Umbilical cord (tissue), 2 donors: ENCODE measurements around the gene ORM1. TPM values are rescaled to one million over a fixed set of nuclear protein-coding genes. Genes with fewer than 3 reads are reported as not detected.

Experiments used
- DNase-seq: peaks from one replicate; pipeline ENCODE4 v3.0.0-alpha.2; 2015; ENCODE audit warnings: low spot score
- total RNA-seq: library from RNA; depleted of rRNA; stranded (reverse); fragments of >200 nt; gene quantifications from one replicate; pipeline ENCODE4 v1.2.3, GENCODE V29; 2014; ENCODE audit warnings: low replicate concordance; ENCODE audit not compliant: insufficient read depth

The ORM1 gene
- total RNA-seq, 1 donor from 2014 or later = not detected

GRCh38 chr9:114342755-114343440, 20.0 kb downstream of the ORM1 start:
- no peak for DNase-seq

DNA sequence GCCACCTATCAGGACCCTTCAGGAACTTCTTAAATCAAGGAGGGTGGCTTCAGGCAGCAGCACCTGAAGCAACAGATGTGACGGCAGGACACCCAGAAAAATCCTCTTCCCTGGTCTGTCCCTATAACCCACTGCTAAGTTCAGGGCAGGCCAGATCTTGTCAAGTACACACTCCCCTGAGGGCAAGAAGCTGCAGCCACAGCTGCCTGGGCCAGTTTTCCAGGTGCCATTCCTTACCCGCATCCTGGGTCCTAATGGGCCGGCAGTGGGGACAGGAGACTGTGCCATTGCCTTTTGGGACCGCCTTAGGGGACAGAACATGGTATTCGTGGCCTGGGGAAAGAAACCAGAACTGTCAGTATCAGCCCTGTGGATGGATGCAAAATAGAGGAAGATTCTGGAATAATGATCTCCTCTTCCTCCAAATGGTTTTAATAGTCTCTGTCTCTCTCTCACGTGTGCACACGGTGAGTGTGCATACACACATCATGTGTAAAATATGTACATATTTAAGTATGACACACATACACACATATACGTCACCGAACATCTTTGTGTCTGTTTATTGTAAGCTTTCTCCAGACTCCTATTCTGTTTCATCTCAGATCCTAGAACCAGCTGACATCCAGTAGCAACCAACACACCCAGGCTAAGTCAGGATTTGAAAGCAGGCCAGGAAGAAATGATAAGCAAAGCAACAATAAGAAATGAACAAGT, 20.7 kb downstream of the ORM1 start:
- peak; percentile 92 for DNase-seq

- no peak for DNase-seq
Observed at GRCh38 chr9:114344188-114344566, 21.3 kb downstream of the ORM1 start.

DNA sequence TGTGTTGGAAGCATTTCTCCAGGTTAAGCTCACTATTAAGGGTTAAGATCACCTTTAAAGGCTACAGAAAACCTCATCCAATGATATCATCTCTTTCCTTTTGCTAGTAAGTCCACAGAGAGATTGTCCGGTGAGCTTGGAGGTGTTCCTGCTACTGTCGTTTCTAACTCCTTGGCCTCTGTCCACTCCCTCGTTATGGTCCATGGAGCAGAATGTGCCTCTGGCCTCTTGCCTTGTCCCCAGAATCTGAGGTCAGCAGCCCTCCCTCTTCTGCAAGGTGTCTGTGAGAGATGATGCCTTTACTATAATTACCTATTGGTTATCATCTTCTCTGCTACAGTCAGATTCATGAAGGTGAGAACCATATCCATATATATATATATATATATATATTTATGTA, 21.8 kb downstream of the ORM1 start:
- DNase-seq = no peak

DNA sequence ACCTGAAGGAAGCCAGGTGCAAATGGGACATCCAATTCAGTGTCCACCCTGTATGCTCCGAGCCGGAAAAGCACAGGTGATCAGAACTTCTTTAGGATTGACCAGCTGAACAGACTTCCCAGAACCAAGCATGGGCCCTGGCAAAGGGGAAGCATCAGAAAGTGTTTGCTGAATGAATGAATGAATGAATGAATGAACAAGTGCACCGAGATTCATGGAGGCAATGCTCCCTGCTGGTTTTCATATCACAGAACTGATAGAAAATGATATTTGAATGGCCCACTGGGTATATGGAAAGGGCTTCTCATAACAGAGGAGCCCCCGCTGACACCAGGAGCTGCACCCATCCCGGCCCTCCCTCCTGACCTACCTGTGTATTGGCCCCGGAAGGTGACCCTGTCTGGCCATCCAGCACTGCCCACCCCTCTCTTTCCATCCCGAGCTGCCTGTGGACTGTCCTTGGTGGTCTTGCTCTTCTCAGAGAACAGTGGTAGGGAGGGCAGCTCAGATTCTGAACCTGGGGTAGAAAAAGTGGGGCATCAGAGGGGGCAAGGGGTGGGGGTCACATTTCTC, 22.7 kb downstream of the ORM1 start:
- no peak for DNase-seq

- no peak for DNase-seq
Observed at GRCh38 chr9:114346146-114346545, 23.2 kb downstream of the ORM1 start.

GRCh38 chr9:114347675-114348074, 24.8 kb downstream of the ORM1 start:
- no peak for DNase-seq

DNA sequence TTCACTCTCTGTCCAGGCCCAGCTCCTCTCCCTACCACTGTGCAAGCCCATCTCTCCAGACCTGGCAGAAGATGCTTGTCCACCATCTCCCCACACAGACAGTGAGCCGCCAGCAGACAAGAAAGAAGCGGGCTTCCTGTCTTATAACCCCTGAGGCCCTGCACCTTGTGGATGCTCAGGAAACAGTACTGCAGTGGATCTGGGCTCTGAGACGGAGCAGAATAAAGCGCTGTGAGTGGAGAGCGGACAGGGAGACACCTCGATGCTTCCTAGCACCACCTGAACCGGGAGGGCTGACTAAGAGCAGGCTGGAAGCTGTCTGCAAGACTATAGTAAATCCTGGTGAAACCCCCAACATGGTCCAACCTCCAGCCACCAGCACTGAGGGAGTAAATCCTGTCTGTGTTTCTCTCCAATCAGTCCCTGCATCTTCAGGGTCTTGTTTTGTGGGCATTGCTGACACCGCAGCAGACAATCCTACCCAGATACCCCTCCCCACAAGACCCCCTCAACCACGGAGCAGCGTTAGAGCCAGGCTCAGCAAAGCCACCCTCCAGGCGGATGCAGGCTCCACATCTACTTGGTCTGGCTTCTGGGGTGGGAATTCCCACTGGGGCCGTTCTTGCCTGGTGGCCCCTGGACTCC, 25.5 kb downstream of the ORM1 start:
- DNase-seq = no peak

- peak; percentile 97 for DNase-seq
Observed at GRCh38 chr9:114348906-114349482, 26.1 kb downstream of the ORM1 start.

- DNase-seq = no peak
Observed at GRCh38 chr9:114349713-114350480, 27.0 kb downstream of the ORM1 start.

GRCh38 chr9:114350636-114351401, 27.9 kb downstream of the ORM1 start:
- DNase-seq = no peak

GRCh38 chr9:114351932-114352331, 29.0 kb downstream of the ORM1 start:
- no peak for DNase-seq

DNA sequence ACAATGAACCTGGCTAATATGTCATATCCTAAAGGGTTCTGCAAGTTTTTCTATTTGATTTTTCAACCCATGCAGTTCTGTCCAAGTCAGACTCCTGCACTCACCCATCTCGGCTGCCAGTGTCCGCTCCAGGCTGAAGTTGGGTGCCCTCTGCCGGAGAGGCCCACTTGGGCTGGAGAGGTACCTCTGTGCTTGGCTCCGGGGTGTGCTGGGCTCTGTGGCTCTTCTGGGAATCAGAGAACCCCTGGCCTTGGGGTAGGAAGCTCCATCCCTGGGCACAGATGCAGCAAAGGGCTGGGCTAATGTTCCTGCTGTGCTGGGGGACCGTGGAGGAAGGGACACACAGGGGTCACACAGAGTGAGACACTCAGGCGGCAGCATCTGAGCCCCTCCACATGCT, 32.9 kb downstream of the ORM1 start:
- DNase-seq = no peak

GRCh38 chr9:114356792-114357191, 33.9 kb downstream of the ORM1 start:
- DNase-seq = no peak

DNA sequence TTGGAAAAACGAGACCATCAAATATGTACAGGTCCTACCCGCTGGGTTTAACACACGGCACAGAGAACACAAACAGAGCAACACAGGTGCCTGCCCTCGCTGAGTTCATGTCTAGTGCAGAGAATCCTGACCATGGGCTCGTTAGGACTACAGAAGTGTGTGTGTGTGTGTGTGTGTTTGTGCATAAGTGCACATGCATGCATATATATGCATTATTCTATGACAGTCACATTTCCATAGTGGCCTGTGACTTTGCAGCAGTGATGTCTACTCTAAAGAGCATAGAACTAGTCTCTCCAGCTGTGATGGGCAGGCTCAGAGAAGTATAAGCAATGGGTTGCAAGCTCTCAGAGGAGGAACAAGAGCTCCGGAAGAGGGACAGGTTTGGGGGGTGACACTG, 34.5 kb downstream of the ORM1 start:
- DNase-seq = no peak

DNA sequence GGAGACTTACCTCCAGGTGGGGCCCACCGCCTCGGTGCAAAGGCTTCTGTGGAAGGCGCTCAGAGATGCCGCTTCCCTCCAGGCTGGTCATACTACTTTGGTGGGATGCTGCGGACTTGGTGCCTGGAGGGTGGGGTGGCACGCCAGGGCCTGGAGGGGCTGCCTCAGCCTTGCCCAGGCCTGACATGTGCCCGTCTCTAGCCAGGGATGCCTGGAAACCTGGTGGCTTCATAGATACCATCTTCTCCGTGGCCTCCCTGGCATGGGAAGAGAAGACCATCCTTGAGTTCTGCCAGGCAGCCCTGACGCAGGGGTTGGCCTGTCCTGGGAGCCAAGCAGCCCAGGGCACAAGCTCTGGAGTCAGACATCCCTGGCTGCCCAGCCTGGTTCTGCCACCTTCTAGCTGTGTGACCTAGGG, 35.0 kb downstream of the ORM1 start:
- DNase-seq = no peak

DNA sequence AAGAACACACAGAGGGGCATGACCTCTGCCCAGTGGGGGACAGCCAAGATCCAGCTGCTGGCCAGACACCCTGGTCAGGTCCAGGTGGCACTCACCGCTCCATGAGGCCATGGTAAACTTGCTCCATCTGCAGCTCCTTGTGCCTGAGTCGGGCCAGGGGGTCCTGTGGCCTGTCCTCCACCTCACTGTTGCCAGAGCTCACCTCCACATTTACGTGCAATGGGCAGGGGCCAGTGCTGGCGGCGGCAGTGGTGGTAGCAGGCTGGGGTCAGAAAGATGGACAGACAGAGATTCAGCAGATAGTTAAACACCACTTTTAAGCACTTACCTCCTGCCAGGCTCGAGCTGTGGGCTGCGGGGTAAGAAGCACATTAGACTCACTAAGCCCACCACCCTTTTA, 36.9 kb downstream of the ORM1 start:
- DNase-seq = no peak

- DNase-seq = no peak
Observed at GRCh38 chr9:114361542-114361941, 38.6 kb downstream of the ORM1 start.

- no peak for DNase-seq
Observed at GRCh38 chr9:114362394-114362793, 39.5 kb downstream of the ORM1 start.

GRCh38 chr9:114363424-114363823, 40.5 kb downstream of the ORM1 start:
- no peak for DNase-seq
